ENCODE data around the gene APOBEC4.

GRCh38 chr1:183598386-183598785 is 54.7 kb downstream of the APOBEC4 start:
- no peak for TF ChIP-seq CTCF (IDR thresholded peaks at IDR 0.05; ENCODE audit: low read depth, low read length, missing input control)
- TF ChIP-seq RAD21 (IDR thresholded peaks at IDR 0.05) = no peak
